ENCODE measurements around the gene COL6A2. TPM values are rescaled to one million over a fixed set of nuclear protein-coding genes. Genes with fewer than 3 reads are reported as not detected.

Gene COL6A2
- total RNA-seq, 1 experiment from 2014 or later = 111 TPM

GRCh38 chr21:46120301-46121285, 22.7 kb downstream of the COL6A2 start:
- H3K4me3 Mint-ChIP-seq = no peak overlapping the region
- no peaks in the 10 kb centered on the region for H3K4me1 Mint-ChIP-seq
- ChIA-PET CTCF (interaction anchor here (1.0 to 1.1 kb wide), 2 partner anchors 10 to 149 kb away, joined by 3 read pairs; no protein-coding TSS in a partner anchor), POLR2A (no interaction called here)
- ATAC-seq (no peak), DNase-seq (ENCODE audit: low spot score) (peak; percentile 6)
- no peaks in the 10 kb centered on the region for H3K27me3 Mint-ChIP-seq (ENCODE audit: low read depth)
- no peak overlapping the region for H3K27ac Mint-ChIP-seq
- no peaks in the 10 kb centered on the region for H3K9me3 Mint-ChIP-seq
- TF ChIP-seq ARID4B (CRISPR knock-in tag; IDR thresholded peaks at IDR 0.05; ENCODE audit: borderline replicate concordance) = no peak
- no peak for TF ChIP-seq ZNF425 (CRISPR knock-in tag; conservative IDR thresholded peaks at IDR 0.05)
- TF ChIP-seq AFF4 (CRISPR knock-in tag; IDR thresholded peaks at IDR 0.05; ENCODE audit: borderline replicate concordance) = no peak
- no peak for TF ChIP-seq HMGA2 (CRISPR knock-in tag; IDR thresholded peaks at IDR 0.05)
- no peak for TF ChIP-seq USF1 (CRISPR knock-in tag; IDR thresholded peaks at IDR 0.05)
- TF ChIP-seq NR3C1 (CRISPR knock-in tag; conservative IDR thresholded peaks at IDR 0.05; ENCODE audit: low read depth) = no peak
- no peak for TF ChIP-seq RELA (CRISPR knock-in tag; IDR thresholded peaks at IDR 0.05; ENCODE audit: borderline replicate concordance)
- no peak for TF ChIP-seq GTF2I (CRISPR knock-in tag; conservative IDR thresholded peaks at IDR 0.05)
- peaks cover 7% of the 10 kb centered on the region for H3K36me3 Mint-ChIP-seq

GRCh38 chr21:46121286-46122221, 23.6 kb downstream of the COL6A2 start:
- H3K4me1 Mint-ChIP-seq = no peaks in the 10 kb centered on the region
- ChIA-PET CTCF (interaction anchor here (0.7 to 1.1 kb wide), 3 partner anchors 9 to 151 kb away, joined by 3 read pairs; no protein-coding TSS in a partner anchor), POLR2A (no interaction called here)
- no peak for TF ChIP-seq ZNF416 (CRISPR knock-in tag; IDR thresholded peaks at IDR 0.05)
- TF ChIP-seq NFE2L1 (CRISPR knock-in tag; IDR thresholded peaks at IDR 0.05) = no peak
- ATAC-seq = no peak
- peak; percentile 7 for DNase-seq (ENCODE audit: low spot score)
- no peaks in the 10 kb centered on the region for H3K9me3 Mint-ChIP-seq
- peaks cover 11% of the 10 kb centered on the region for H3K36me3 Mint-ChIP-seq
- no peak overlapping the region for H3K27ac Mint-ChIP-seq
- no peak overlapping the region for H3K4me3 Mint-ChIP-seq
- no peaks in the 10 kb centered on the region for H3K27me3 Mint-ChIP-seq (ENCODE audit: low read depth)
